ENCODE data around the gene PLA2G15.

Gene PLA2G15

GRCh38 chr16:68227850-68228553 lies 17.2 kb upstream of the PLA2G15 start:
- TF ChIP-seq GATA2 (IDR thresholded peaks at IDR 0.05; ENCODE audit: low read depth, low read length) (no peak), GATA3 (IDR thresholded peaks at IDR 0.05; ENCODE audit: low read depth, low read length) (no peak)

DNA sequence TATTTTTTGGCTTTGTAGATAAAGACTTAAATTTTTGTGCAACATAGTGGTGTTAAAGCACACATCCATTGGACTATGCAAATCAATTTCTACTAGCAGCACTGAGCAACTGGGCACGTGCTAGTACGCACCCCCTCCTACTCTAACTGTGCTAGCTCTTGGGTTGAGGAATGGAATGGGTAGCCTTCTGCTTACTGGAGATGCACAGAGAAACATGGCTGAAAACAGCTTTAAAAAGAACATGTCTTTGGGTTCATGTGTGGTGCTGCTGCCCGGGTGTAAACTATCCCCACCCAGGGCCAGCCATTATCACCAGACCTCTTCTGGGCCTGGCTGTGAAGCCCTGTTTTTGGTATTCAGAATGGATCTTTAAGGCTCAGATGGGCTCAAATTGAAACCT lies 16.5 kb upstream of the PLA2G15 start:
- no peak for TF ChIP-seq GATA2 (IDR thresholded peaks at IDR 0.05; ENCODE audit: low read depth, low read length)
- no peak for TF ChIP-seq GATA3 (IDR thresholded peaks at IDR 0.05; ENCODE audit: low read depth, low read length)

DNA sequence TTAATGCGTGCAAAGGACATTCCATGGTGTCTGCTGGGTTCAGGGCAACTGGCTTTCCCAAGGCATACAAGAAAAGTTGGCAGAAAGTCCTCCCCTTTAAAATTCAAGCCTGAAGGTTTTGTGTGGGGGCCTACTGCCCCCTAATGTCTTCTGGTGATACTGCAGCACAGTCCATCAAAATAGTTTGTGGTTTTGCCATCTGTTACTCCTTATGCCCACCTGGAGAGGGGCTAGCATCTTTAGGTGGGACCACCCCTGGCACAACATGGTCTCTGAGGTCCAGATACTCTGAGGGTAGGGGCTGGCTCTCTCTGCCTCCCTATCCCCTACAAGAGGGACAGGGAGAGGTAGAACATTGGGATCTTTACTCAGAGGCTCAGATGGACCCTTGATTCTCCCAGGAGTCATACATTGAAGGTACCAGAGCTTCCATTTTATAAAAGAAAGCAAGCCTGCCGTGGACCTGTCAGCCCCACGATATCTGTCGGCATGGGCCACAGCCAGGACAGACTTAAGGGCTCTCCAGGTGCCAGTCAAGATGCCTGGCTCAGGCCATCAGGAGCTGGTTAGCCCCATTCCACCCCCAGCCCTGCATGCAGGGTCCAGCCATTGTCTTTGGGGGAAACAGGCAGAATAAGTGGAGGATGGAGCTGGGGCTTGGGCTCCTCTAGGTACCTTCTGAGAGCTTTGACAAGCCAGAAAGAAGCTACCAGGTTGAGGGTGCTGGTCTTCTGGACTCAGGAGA lies 15.6 kb upstream of the PLA2G15 start:
- TF ChIP-seq GATA2 (IDR thresholded peaks at IDR 0.05; ENCODE audit: low read depth, low read length) = no peak
- TF ChIP-seq GATA3 (IDR thresholded peaks at IDR 0.05; ENCODE audit: low read depth, low read length) = no peak

DNA sequence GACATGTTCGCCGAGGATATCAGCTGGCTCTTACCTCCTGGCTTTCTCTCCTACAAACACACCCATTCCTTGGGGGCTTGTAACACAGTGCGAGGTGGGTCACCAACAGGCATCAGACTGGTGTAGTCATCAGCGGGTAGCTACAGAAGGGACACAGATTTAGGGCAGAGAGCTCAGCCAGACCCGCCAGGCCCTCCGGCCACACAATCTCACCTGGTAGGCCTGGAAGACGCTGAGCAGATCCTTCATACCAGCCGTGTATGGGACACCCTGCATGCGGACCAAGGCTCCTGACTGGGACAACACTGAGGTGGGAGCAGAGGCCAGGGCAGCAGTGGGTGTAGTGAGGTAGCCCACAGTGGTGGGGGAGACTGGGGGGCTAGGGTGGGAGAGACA lies 15.0 kb upstream of the PLA2G15 start:
- no peak for TF ChIP-seq GATA2 (IDR thresholded peaks at IDR 0.05; ENCODE audit: low read depth, low read length)
- TF ChIP-seq GATA3 (IDR thresholded peaks at IDR 0.05; ENCODE audit: low read depth, low read length) = no peak

DNA sequence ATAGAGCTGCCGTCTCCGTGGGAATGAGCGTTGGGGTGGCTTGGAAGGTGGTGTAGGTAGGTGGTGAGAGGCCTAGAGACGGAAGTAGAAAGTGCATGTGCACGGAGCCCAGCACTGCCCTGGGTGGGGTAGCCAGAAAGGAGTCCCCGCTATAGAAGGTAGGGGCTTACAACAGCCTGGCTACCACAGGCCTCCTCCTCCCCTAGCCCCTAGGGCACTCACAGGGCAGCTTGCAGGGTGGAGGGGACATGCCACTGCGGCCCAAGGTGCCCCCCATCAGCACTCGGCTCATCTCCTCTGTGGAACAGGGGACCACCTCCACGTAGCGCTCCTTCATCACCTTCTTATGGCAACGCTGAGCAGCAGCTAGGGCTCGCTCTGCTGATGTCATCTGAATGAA lies 14.2 kb upstream of the PLA2G15 start:
- TF ChIP-seq GATA3 (IDR thresholded peaks at IDR 0.05; ENCODE audit: low read depth, low read length) = no peak
- no peak for TF ChIP-seq GATA2 (IDR thresholded peaks at IDR 0.05; ENCODE audit: low read depth, low read length)

DNA sequence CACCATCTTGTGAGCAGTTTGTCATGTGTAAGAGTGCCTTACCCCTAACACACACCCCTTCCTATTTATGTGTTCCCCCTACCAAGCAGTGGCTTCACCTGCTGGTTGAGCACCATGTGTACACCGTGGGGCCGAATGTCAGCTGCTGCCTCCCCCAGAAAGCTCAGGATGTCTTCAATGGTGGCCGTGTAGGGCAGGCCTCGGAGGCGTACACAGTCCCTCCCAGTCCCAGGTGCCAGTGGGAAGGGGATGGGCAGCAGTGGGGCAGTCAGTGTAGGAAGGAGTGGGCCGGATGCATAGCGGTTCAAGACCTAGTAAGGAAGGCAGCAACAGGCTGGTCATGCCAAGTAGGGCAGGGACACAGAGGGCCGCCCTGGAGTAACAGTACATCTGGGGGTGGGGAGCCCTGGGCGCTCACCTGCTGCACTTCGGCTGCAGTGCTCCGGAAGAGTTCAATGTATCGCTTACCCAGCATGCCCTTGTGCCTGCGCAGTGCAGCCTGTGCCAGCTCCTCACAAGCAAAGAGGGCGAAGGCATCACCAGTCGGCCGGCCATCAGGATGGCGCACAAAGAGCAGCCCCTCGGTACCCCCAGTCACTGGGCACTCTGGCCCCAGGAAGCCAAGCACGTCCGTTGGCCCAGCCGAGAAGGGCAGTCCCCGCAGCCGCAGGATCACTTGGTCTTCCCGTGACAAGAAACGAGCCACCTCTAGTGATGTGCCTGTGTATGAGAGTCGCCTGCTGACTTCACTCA lies 13.6 kb upstream of the PLA2G15 start:
- TF ChIP-seq GATA2 (IDR thresholded peaks at IDR 0.05; ENCODE audit: low read depth, low read length) (no peak), GATA3 (IDR thresholded peaks at IDR 0.05; ENCODE audit: low read depth, low read length) (no peak)

DNA sequence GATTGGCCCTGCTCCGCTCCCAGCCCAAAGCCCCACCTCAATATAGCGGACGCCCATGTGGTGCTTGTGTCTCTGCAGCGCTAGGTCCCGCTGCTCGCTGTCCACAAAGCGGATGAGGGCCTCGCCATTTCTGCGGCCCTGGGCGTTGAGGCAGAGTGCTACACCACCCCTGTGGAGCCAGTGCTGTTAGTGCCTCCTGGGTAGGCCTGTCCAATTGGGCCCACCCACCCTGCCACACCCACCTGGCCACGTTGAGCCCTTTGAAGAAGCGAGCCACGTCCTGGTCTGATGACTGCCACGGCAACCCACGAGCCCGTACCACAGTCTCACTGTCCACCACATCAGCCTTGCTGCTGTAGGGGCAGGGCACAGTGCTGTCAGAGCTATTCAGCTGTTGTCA lies 12.8 kb upstream of the PLA2G15 start:
- no peak for TF ChIP-seq GATA2 (IDR thresholded peaks at IDR 0.05; ENCODE audit: low read depth, low read length)
- TF ChIP-seq GATA3 (IDR thresholded peaks at IDR 0.05; ENCODE audit: low read depth, low read length) = no peak

GRCh38 chr16:68233085-68233834 lies 11.9 kb upstream of the PLA2G15 start:
- TF ChIP-seq GATA2 (IDR thresholded peaks at IDR 0.05; ENCODE audit: low read depth, low read length) (no peak), GATA3 (IDR thresholded peaks at IDR 0.05; ENCODE audit: low read depth, low read length) (no peak)

GRCh38 chr16:68233835-68234187 lies 11.4 kb upstream of the PLA2G15 start:
- TF ChIP-seq GATA3 (IDR thresholded peaks at IDR 0.05; ENCODE audit: low read depth, low read length) (no peak), GATA2 (IDR thresholded peaks at IDR 0.05; ENCODE audit: low read depth, low read length) (no peak)

- no peak for TF ChIP-seq GATA2 (IDR thresholded peaks at IDR 0.05; ENCODE audit: low read depth, low read length)
- TF ChIP-seq GATA3 (IDR thresholded peaks at IDR 0.05; ENCODE audit: low read depth, low read length) = no peak
These were observed 10.7 kb upstream of the PLA2G15 start for GRCh38 chr16:68234188-68235107.

- no peak for TF ChIP-seq GATA2 (IDR thresholded peaks at IDR 0.05; ENCODE audit: low read depth, low read length)
- no peak for TF ChIP-seq GATA3 (IDR thresholded peaks at IDR 0.05; ENCODE audit: low read depth, low read length)
These were observed 9.9 kb upstream of the PLA2G15 start for GRCh38 chr16:68235108-68235886.

GRCh38 chr16:68235887-68236136 lies 9.4 kb upstream of the PLA2G15 start, which contains the start of gene ESRP2:
ESRP2 (minus strand) TSS chr16:68236127; CDS start chr16:68236045, 82 bp downstream.
- TF ChIP-seq GATA2 (IDR thresholded peaks at IDR 0.05; ENCODE audit: low read depth, low read length) = no peak
- no peak for TF ChIP-seq GATA3 (IDR thresholded peaks at IDR 0.05; ENCODE audit: low read depth, low read length)
